Metanephros (tissue), 1 donor: Measurements from ENCODE around the gene ATP5MG. TPM values are rescaled to one million over a fixed set of nuclear protein-coding genes. Genes with fewer than 3 reads are reported as not detected.

ENCODE experiments used
- total RNA-seq: library from RNA; depleted of rRNA; stranded (reverse); fragments of >200 nt; gene quantifications from one replicate; pipeline ENCODE4 v1.2.3, GENCODE V29; 2014

Gene ATP5MG, protein sequence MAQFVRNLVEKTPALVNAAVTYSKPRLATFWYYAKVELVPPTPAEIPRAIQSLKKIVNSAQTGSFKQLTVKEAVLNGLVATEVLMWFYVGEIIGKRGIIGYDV
- total RNA-seq: 85.7 TPM

GRCh38 chr11:118401151-118401879, at the start of gene ATP5MG:
ATP5MG (plus strand) TSS chr11:118401606; CDS start chr11:118401666, 60 bp downstream.

DNA sequence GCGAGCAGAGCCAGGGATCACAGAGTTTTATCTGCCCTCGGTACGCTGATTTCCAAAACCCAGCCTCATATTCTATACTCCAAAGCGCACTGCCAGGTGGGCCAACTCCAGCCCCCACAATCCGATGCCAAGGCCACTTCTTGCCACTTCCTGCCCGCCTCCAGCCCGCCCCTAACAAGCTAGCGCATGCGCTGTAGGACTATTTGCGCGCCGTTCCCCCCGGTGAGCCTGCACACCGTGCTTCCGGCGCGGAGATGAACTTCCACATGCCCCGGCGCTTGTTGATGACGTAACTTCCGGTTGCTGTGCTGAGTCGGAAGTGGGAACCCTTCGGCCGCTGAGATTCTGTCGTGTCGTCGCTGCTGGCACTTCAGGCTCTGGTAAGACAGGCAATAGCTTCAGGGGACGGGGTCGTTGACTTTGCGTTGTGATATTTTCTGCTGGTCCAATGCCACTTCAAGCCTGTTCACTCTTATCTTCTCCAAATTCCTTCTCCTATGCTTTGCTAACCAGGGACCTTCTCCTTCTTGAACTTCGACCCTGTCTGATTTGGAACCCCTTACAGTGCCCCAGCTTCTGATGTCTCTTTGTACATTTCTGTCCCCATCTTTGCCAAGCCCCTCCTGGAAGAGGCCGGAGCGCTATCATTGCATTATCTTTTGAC, 42.0 kb upstream of the ATP5MG start, which contains the start of gene UBE4A:
TSS of gene UBE4A (plus strand) at position 306 of the 664 bp plus-strand sequence. CDS start 5,481 bp downstream, outside the sequence.

DNA sequence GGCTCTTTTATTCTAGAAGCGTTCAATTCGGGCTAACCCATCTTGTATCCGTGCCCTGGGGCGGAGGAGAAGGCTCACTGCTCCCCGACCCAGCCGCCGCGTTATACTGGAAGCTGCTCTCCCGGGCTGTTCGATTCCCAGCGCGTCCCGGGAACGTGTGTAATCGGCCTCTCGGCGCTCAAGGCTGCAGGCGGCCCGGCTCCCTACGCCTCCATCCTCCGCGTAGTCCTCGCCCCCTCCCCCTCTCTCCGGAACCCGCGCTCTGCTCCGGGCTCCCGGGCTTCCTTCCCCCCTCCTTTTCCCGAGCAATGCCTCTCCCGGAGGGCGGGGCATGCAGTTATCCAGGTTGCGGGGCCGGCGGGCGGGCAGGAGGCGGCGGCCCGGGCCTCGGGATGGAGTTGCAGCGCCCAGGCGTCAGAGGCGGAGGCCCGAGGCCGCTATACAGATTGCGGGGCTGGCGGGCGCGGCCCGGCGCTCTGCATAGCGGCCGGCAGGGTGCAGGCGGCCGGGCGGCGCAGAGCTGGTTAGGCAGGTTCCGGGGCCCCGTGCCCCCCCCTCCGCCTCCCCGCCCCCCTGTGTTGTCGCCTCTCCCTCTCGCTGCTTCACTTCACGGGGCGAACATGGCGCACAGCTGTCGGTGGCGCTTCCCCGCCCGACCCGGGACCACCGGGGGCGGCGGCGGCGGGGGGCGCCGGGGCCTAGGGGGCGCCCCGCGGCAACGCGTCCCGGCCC, 34.7 kb downstream of the ATP5MG start, which contains the start of gene KMT2A:
TSS of gene KMT2A (plus strand) at position 600 of the 732 bp plus-strand sequence. CDS start at position 621, 21 bp downstream.

Other genes with a start within 250 kb of the ATP5MG start
- gene SCN4B, start 248.8 kb upstream of the ATP5MG start, total RNA-seq: 2.0 TPM
- 3.2 TPM for gene SCN2B, start 225.0 kb upstream of the ATP5MG start, total RNA-seq
- gene JAML, start 176.6 kb upstream of the ATP5MG start, total RNA-seq: 11.2 TPM
- gene MPZL3, start 149.2 kb upstream of the ATP5MG start, total RNA-seq: 6.2 TPM
- gene MPZL2, start 137.3 kb upstream of the ATP5MG start, total RNA-seq: 16.9 TPM
- 0.82 TPM for gene CD3E, start 96.9 kb upstream of the ATP5MG start, total RNA-seq
- gene CD3D, start 58.9 kb upstream of the ATP5MG start, total RNA-seq: 1.4 TPM
- gene CD3G, start 57.3 kb upstream of the ATP5MG start, total RNA-seq: 0.47 TPM
- 43.4 TPM for gene UBE4A, start 42.0 kb upstream of the ATP5MG start, total RNA-seq
- 85.0 TPM for gene KMT2A, start 34.9 kb downstream of the ATP5MG start, total RNA-seq
- 4.2 TPM for gene TTC36, start 125.9 kb downstream of the ATP5MG start, total RNA-seq
- gene TMEM25, start 129.6 kb downstream of the ATP5MG start, total RNA-seq: 27.9 TPM
- 24.8 TPM for gene IFT46, start 164.3 kb downstream of the ATP5MG start, total RNA-seq
- 84.5 TPM for gene ARCN1, start 170.8 kb downstream of the ATP5MG start, total RNA-seq
- gene PHLDB1, start 206.0 kb downstream of the ATP5MG start, total RNA-seq: 116 TPM